NCI-H446 (cell line): Measurements from ENCODE around the gene AADACL2.
"Not testable (repeated sequence)": the region's sequence is repeated elsewhere in the genome, so short reads cannot be mapped to it uniquely, and the experiment has no call there.

ENCODE experiments used
- DNase-seq, 2 experiments: peaks; one replicate each; lab custom pipeline; 2025; lab: John Stamatoyannopoulos, UW

AADACL2 gene

GRCh38 chr3:151766454-151766853 lies 32.7 kb downstream of the AADACL2 start:
- DNase-seq = no peak

- no peak for DNase-seq
Measured at GRCh38 chr3:151768393-151768930, 34.7 kb downstream of the AADACL2 start.

- no peak for DNase-seq
Measured at GRCh38 chr3:151769175-151769574, 35.4 kb downstream of the AADACL2 start.

- DNase-seq = no peak
Measured at GRCh38 chr3:151770956-151771355, 37.2 kb downstream of the AADACL2 start.

DNA sequence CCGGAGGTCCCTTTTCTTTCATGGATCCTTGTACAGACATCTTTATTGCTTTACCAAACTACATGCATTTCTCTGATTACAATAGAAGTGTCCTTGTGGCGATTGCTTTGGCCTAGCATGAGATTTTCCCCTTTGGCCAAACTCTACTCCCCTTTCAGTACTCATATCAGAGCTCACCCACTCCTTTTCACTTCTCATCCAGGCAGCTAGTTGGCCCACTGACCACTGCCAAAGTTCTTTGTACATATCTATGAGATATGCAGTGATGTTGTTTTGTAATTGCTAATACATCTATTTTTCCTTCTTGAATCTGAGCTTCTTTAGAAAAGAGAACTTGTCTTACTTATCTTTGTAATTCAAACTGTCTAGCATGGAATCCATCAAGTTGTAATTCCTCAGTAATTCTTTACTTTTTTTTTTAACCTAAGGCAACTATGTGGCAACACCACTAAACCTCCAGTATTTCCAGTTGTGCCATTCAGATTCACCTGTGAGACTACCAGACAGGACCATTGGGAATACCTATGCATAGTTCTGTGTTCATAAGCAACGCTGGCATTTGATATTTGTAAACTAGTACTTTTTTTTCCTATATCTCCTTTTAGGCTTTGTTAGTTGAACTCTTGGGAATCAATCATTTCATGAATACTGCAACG lies 39.2 kb downstream of the AADACL2 start:
- DNase-seq = no peak

- DNase-seq = no peak
Measured at GRCh38 chr3:151774235-151774634, 40.5 kb downstream of the AADACL2 start.

DNA sequence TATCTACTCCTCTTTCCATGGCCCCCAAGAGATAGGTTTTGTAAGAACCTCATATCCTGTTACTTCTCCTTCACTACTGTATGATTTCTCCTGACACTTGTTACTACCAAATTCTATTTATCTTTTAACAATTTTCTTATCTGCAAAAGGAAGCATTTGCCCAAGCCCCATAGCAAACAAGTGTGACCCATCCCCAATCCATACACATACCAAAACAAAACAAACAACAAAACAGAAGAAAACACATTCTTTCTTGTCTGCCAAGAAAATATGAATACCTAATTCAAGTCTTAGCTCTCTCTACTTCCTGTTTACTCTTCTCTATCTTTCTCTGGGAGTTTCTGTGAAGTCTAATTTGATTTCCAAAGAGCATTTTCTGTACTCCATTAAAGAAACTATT lies 41.2 kb downstream of the AADACL2 start:
- no peak for DNase-seq

DNA sequence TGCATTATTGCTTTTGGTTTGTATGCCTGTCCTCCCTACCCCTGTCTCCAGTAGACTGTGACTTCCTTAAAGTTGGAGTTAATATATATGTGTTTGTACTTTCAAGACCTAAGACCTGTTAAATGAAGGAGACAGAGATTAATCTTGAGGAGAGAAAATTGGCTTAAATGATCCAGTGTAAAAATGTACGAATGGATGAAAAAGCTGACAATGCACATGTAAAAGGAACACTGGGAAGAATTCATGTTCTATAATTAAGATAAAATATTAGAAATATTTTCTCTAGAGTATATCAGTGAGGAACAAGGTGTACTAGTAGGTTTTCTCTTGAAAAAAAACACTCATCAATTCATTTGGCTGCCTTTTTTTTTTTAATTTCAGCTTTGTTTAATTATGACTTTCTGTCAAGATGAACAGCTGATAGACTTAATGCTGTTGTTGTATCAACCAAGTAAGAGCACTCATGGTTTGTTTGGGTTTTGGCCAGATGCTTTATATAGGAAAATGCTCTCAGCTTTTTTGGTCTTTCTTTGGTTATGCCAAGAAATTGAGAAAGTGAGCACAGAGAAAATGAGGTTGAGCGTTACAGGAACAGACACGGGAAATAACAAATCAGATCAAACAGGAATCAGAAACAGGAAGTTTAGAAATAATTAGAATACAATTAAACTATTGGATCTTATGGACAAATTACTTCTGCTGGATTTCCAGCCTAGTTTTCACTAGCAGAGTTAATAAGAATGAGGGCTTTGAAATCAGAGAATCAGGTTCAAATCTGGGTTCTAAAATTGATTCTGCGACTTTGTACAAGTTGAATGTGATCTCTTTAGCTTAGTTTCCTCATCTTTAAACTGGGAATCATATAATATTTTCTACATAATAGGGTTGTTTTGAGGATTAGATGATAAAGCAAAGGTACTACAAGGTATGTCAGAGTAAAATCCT lies 41.9 kb downstream of the AADACL2 start:
- DNase-seq = no peak

DNA sequence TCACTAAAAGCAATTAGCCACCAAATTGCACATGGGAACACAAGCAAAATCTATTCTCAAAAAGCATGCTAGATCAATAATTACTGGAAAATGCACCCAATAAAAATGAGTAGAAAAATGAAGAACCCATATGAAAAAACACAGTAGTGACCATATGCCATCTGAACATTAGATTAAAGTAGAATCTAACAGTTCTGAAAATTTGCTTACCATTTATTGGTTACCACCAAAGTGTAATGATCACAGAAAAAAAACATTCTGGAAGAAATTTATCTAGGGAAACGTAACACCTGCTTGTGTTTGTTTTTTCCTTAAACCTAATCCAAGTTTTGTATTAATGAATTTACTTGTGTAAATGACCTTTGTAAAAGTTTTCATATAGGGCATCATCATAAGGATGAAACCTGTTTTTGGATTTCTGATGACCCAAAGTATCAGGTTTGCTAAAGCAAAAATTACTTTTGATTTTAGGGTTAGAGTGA lies 42.6 kb downstream of the AADACL2 start:
- no peak for DNase-seq

GRCh38 chr3:151777880-151778279 lies 44.2 kb downstream of the AADACL2 start:
- no peak for DNase-seq

DNA sequence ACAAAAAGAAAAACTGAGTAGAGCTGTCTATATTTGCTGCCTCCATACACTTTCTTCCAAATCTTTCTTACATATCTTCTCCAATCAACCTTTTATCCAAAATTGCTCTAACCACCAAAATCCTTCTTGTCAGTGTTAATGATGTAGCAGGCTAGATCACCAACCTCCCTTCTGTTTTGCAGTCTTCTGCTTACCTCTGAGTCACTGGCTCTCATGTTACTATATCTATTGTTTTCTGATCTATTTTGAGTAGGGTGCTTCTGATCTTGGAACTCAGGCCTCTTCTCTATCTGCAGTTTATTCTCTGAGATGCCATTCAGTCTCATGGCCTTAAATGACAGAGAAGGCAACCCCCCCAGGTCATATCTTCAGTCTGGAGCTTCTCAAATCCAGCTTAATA lies 53.9 kb downstream of the AADACL2 start:
- DNase-seq = no peak

- no peak for DNase-seq
Measured at GRCh38 chr3:151788401-151788800, 54.7 kb downstream of the AADACL2 start.

DNA sequence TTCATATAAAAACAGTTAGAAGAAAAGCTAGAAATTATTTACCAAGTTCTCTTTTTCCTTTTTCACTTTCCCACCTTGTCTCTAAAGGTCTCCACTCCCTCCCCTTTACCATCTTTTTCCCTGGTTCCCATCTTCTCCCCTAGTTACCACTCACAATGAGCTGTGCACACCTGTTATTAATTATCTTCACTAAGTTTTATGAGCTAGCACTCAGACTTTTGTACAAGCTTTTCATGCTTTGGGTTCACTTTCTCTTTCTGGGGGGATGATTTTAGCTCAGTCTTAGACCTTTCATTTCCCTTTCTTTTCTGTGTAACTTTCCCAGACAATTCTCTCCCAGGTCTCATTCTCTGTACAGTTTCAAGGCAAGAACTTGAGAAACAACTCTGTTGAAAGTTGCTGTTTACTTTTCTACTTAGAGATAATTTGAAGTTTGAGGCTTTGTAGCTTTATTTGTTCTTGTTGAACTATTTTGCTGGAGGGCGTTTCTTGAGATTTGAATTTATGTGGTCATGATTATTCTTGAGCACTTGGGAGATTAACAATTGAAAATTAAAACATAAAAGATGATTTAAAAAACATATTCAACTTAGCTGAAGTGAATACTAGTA lies 56.2 kb downstream of the AADACL2 start:
- no peak for DNase-seq

DNA sequence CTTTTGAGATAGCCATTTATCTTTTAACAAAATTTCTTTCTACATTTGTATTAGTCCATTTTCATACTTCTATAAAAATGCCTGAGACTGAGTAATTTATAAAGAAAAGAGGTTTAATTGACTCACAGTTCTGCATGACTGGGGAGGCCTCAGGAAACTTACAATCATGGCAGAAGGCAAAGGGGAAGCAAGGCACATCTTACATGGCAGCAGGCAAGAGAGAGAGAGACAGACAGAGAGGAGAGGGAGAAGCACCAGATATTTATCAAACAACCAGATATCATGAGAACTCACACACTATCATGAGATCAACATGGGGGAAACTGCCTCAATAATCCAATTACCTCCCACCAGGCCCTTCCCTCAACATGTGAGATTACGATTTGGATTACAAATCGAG lies 57.0 kb downstream of the AADACL2 start:
- DNase-seq = not testable (repeated sequence)

DNA sequence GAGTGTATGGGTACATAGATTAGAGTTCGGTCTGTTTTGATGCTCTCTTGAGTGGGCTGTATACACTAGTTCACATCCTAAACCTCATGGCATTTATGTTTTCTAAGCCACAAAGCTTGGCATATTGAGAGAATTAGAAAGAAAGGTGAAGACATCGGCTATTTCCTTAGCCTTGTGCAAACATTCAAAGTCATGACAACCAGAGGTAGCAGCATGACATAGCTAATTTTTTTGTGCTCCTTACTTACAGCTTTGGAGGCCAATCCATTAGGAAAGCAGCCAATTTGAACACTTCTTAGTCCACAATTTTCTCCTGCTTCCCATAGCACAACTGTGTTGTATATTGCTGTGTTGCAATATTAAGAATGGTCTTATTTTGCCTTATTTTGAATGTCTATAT lies 58.7 kb downstream of the AADACL2 start:
- DNase-seq = no peak

DNA sequence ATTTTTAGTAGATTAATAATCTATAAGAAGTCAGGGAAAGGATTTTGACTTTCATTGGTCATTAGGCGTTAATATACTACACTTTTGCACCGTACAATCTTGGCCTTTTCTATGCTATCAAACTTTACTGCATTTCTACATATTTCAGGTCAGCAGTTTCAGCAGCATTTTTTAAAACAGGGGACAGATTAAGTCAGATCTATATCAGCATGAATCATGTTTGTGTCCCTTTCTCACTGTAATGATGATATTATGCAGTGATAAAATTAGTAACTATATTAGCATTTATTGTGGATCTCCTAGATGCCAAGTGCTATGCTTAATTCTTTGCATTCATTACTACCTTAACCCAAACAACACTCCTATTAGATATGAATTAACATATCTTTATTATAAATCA lies 59.9 kb downstream of the AADACL2 start:
- no peak for DNase-seq

GRCh38 chr3:151794080-151794479 lies 60.4 kb downstream of the AADACL2 start:
- no peak for DNase-seq

DNA sequence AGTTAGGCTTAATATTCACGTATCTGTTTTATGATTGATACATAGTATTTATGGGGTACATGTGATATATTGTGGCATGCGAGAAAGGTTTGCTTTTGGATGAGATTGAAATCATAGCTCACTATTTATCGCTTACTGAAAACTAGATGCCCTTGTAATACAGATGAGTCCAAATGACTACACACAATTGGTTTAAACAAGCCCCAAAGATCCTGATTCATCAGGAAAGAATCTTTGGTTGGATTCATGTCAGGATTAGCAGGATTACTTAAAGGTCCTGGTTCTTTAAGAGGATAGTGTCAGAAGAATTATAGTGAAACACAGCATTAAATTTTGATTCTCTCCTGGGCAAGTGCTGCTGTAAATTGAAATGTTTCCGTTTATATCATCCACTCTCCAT lies 61.5 kb downstream of the AADACL2 start:
- DNase-seq = no peak

GRCh38 chr3:151796105-151796680 lies 62.5 kb downstream of the AADACL2 start:
- DNase-seq = no peak

GRCh38 chr3:151798466-151798865 lies 64.7 kb downstream of the AADACL2 start:
- DNase-seq = no peak

- DNase-seq = no peak
Measured at GRCh38 chr3:151800431-151800830, 66.7 kb downstream of the AADACL2 start.

DNA sequence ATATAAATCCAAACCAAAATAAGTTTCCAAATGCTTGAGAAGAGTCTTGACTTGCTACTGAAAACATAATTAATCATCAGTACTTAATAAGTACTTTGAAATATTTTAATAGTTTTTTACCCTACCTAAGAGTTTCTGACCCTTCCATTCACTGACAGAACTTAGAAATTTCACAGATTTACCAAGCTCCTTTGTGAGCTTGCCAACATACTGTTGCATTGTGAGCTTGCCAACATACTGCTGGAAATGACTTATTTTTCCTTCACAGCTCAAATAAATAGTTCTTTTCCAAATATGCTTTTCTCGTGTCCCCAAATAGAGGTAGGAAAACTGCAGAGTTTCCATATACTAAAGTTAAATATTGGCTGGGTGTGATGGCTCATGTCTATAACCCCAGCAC lies 70.5 kb downstream of the AADACL2 start:
- DNase-seq = no peak
